ENCODE measurements around the gene ACSF2.

The ACSF2 gene

GRCh38 chr17:50523208-50523607 lies 97.2 kb downstream of the ACSF2 start:
- H3K4me3 ChIP-seq: no peak overlapping the region
- H3K36me3 ChIP-seq (ENCODE audit: insufficient read depth, low read length): no peaks in the 10 kb centered on the region
- no peaks in the 10 kb centered on the region for H3K9me3 ChIP-seq (ENCODE audit: low read depth, low read length)
- no peak overlapping the region for H3K27ac ChIP-seq
- DNase-seq (ENCODE audit: low read depth, low spot score): no peak
- H3K9ac ChIP-seq (ENCODE audit: insufficient read length): no peak overlapping the region
- TF ChIP-seq FOXP2 (optimal IDR thresholded peaks at IDR 0.05; ENCODE audit: control extremely low read depth, extremely low read length, insufficient read depth) (no peak), POLR2AphosphoS5 (IDR thresholded peaks at IDR 0.05; ENCODE audit: borderline replicate concordance, low read depth, low read length) (no peak), EZH2 (IDR thresholded peaks at IDR 0.05) (no peak)

All from SK-N-MC (cell line).